CD4-positive, alpha-beta T cell treated with Interleukin-17A for 4 hours (primary cell): ENCODE data around the gene AMN1.
A peak's percentile ranks its signal among the peaks of the same experiment; 100 is the strongest.
"Not testable (repeated sequence)": the region's sequence is repeated elsewhere in the genome, so short reads cannot be mapped to it uniquely, and the experiment has no call there.

Experiments used
- DNase-seq: peaks from one replicate; pipeline ENCODE4 v3.0.0-alpha.2; 2020; ENCODE audit warnings: mixed read lengths

AMN1 gene

GRCh38 chr12:31672521-31672920 is 56.3 kb downstream of the AMN1 start:
- DNase-seq = no peak

DNA sequence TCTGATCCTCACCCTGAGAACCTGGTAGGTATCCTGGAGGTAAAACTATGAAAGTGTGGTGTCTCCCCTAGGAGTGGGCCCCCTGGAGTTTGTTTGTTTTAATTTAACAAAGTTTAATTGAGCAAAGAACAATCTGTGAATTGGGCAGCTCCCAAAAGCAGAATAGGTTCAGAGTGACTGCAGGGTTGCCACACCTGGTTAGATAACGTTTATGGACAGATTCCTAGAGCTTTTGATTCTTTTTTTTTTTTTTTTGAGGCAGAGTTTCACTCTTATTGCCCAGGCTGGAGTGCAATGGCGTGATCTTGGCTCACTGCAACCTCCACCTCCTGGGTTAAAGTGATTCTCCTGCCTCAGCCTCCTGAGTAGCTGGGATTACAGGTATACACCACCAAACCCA is 59.2 kb downstream of the AMN1 start:
- DNase-seq = not testable (repeated sequence)

GRCh38 chr12:31669020-31669419 is 59.8 kb downstream of the AMN1 start:
- DNase-seq = no peak

DNA sequence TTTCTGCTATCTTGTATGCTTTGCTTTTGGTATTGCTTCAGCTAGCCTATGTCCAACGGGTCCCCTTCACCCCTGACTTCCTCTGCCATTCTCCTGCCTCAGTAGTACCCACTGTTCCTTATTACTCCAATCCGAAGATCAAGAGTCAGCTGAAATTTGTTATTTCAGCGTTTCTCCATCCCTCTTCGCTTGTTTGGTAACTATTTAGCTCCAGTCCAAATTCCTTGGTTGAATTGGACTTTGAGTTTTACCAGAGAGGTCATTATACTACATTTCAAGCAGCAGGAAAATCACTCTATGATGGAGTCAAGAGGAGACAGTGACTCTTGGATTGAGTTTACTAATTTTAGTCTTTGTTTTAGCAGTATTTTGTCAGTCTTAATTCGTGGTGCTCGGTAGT is 64.8 kb downstream of the AMN1 start:
- DNase-seq = no peak

DNA sequence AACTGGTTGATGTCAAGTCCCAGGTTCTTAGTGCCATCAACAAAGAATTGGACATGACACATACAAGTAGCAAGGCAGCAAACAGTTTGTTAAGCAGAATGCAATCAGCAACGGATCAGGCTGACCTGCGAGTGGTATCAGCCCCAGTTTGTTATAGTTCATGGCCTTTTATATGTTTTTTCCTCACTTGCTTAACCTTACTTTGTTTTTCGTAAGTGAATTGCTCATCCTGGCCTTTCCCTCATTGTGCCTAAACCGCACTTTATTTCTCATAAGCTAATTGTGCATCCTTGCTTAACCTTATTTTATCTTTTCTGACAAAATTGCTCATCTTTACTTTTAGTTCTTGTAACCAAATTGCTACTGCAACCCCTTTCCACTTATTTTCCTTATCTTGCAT is 65.2 kb downstream of the AMN1 start:
- no peak for DNase-seq

DNA sequence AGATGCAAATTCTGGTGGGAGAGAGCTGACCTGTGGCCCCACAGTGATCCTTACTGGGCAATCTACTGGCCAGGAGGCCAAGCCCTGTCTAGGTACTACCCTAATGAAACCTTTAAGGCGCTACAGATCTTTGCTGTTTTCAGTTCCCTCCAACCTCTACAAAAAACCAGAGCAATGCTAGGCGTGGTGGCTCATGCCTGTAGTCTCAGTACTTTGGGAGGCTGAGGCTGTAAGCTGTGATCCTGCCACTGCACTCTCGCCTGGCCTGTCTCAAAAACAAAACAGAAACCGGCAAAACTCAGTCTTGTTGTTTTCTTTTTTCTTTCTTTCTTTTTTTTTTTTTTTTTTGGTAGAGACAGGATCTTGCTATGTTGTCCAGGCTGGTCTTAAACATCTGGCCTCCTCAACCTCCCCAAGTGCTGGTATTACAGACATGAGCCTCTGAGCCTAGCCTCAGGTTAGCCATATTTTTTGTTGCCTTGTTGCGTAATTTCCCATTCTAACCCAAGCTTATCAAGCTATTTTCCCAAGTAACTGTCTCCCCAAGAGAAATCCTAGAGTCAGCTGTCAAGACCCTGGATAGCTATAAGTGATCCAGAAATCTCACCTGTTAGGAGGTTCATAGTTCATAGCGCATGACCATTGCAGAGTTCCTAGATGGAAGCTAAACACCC is 66.5 kb downstream of the AMN1 start:
- DNase-seq = no peak

- peak; percentile 93 for DNase-seq
Measured at GRCh38 chr12:31659087-31659942, 69.5 kb downstream of the AMN1 start, which contains the start of gene ETFBKMT. Gene ETFBKMT, plus strand, starts transcription at chr12:31659688. Its CDS starts 2,266 bp downstream, at chr12:31661954.

GRCh38 chr12:31658471-31659086 is 70.2 kb downstream of the AMN1 start:
- no peak for DNase-seq

DNA sequence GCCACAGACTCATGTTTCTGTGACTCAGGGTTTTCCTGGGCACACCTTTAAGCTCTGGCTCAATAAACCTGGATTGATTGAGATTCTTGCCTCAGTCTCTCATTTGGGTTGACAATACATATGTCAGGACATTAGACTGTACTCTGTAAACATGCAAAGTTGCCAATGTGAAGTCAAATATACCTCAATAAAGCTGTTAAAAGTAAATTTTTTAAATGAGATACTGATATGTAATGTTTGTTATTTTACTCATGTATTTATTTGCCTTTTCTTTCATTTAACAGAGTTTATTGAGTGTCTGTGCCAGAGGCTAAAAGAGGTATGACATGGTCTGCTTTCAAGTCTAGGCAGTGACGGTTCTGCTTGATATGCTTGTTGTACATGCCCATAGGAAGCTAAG is 73.0 kb downstream of the AMN1 start:
- DNase-seq = no peak

DNA sequence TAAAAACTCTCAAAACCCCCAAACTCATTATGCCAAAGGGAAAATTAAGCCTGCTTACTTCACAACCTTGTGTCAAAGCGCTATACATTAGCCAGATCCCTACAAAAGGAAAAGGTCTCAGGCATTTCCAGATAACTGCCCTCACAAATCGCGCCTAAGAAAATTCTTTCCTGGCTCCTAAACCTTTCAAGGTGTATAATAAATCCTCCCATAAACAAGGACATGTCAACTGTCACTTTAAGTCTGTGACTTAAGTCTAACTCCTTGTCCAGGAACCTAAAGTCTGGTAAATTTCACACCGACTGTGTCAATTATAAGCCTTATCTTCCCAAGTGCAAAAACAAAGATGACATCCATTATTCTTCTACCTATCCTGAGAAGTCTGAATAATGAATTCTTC is 73.6 kb downstream of the AMN1 start:
- DNase-seq = no peak

DNA sequence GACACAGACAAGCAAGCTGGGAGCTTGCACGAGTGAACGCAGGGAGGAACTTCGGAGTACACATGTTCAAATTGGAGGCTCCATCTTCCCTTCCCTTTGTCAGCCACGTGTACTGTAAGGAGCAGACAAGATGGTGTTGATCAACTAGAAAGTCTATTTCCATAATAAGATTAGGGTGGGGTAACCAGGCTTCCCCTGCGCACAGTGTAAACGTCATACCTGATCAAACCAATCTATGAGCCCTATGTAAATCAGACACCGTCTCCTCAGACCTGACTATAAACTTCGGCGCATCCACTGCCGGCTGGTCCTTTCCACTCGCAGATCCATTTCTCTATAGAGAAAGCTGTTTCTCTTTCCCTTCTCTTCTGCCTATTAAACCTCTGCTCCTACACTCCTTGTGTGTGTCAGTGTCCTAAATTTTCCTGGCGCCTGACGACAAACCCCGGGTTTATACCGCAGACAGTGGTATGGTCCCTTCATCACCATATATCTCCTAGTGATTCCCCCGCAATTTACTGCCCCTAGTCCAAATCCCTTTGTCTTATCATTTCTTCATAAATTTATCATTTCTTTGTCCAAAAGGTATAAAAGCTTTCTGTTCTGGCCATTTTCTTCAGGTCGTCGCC is 76.8 kb downstream of the AMN1 start:
- DNase-seq = no peak

DNA sequence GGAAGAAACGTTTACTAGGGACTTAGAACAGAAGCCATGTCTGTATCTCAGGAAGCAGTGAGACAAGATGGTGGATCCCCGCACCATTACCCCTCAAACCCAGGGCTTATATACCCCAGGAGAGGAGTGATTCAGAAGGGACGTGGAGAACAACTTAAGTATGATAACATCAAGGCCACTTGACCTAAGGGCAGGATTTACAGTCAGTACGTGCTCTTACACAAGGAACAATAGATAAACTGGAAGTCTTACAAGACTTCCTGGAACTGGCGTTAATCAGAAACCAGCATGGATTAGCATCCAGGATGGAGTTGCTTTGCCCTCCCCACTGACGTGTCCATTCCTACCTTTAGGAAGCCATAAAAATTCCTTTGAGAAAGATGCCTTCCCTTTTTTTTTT is 77.9 kb downstream of the AMN1 start:
- no peak for DNase-seq

DNA sequence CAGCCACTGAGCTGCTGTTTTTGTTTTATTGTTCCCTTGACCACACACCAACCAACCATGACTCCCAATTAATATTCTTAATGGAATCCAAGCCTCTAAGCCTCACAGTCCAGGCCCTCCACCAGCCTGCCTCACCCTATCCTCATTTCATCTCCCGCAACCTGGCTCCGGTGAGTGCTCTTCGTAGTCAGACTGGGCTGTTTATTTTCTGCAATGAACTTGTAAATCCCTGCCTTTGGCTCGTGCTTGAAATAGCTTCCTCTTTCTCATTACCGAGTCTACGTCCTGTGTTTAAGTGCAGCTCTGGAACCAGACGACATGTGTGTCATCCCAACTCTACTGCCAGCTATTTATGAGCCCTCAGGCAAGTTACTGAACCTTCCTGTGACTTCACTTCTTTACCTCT is 81.7 kb downstream of the AMN1 start:
- DNase-seq = no peak

GRCh38 chr12:31645924-31646323 is 82.9 kb downstream of the AMN1 start:
- no peak for DNase-seq

DNA sequence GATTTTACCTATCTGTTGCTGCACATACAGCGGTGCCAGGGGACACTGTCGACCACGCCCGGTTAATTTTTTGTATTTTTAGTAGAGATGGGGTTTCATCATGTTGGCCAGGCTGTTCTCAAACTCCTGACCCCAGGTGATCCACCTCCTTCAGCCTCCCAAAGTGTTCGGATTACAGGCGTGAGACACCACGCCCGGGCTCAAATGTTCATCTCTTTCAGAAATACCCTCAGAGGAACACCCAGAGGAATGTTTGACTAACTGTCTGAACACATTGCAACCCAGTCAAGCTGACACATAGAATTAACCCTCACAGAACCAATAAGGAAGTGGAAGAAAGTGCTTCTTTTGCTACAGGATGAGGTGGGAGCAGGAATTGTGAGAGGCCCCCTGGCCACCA is 84.3 kb downstream of the AMN1 start:
- no peak for DNase-seq

GRCh38 chr12:31641509-31642090 is 87.2 kb downstream of the AMN1 start:
- DNase-seq = no peak

- DNase-seq = no peak
Measured at GRCh38 chr12:31634620-31635019, 94.2 kb downstream of the AMN1 start.

- DNase-seq = no peak
Measured at GRCh38 chr12:31633464-31633863, 95.4 kb downstream of the AMN1 start.

GRCh38 chr12:31631809-31632208 is 97.0 kb downstream of the AMN1 start:
- DNase-seq = no peak

DNA sequence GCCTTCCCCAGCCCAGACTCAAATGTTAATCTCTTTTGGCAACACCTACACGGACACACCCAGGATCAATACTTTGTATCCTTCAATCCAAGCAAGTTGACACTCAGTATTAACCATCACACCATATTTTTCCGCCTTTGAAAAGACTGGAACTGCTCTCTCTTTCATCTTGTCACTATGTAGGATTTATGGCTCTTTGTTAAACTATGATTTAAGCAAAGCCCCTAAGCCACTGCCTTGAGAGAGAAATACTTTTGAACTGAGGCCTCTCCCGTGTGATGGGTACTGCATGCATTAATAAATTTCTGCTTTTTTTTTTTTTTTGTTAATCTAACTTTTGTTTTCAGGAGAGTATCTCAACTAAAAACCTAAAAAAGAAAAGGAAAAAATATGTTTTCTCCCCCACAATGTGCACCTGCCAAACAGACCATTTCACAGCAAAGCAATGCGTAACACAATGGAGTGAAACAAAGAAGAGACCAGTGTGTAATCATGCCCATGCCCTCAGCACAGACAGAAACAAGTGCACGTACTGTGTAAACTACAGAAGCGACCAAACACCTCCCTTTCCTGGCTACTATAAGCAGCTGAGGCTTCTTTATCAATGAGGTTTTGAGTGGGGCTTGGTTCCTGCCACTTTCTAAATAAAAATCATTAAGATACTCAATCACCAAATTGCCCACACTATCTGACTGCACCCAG is 97.6 kb downstream of the AMN1 start:
- DNase-seq = no peak

DNA sequence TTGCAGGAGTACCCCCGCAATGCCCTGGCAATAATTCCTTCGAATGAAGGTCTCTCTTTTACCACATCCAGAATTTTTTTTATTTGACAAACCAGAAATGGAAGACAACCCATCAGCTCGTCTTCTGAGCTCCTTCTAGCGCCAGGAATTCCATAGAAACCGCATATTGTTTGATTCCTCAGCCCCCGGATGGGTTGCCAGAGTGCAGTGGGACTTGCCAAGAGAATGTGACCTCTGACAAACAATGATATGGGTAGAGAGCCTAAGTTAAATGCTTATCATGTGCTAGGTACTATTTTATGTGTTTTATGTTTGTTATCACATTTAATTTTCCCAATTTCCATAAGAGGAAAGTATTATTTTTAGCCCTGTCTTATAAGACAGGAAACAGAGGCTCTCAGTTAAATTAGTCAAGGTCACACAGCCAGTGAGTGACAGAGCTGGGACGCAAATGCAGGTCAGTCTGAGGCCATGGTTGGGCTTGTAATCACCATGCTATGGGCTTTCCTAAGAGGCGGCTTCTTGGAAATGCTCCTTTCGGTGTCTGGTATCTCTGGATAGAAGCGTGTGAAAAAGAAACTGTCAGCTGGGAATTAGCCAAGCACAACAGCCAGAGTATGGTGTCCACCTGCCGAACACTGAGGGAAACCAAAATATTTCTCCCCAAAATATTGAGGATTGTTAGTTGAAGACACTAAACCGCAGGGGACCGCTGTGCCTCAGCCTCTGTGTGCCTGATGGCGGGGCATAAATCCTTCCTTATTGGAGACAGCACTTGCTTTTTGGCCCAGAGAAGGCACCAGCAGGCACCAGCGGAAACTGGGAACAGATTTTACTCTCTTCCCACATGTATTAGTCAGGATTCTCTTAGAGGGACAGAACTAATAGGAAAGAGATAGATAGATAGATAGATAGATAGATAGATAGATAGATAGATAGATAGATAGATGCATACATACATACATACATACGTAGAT is 98.8 kb downstream of the AMN1 start:
- DNase-seq = no peak
